HCT116 (cell line): ENCODE measurements around the gene SPOCD1. TPM values are rescaled to one million over a fixed set of nuclear protein-coding genes. Genes with fewer than 3 reads are reported as not detected.

Experiments
- ATAC-seq: fragments of 200-7000 bp; cut with Tn5 transposase; 2 replicates; pipeline ENCODE4 v1.9.1; 2020; ENCODE audit warnings: mild to moderate bottlenecking, moderate library complexity
- BruUV-seq: library from RNA; stranded (reverse); fragments of 400-500 nt; replicated peaks from 2 replicates; lab custom pipeline; 2021; lab: Mats Ljungman, UMichigan
- CTCF ChIA-PET: fragments of 300-600 bp; sonication (Branson Sonifier 250); formaldehyde crosslinking; loops from one replicate; lab custom pipeline; 2021; ENCODE audit warnings: antibody characterized with exemption; lab: Charles Lee
- POLR2A ChIA-PET: fragments of 300-600, 350-600 bp; sonication (Branson Sonifier 250); formaldehyde crosslinking; loops from one replicate; lab custom pipeline; 2021; ENCODE audit warnings: antibody characterized with exemption; lab: Charles Lee
- RAD21 ChIA-PET, 2 experiments: fragments of 300-600 bp; sonication (Branson Sonifier 250); formaldehyde crosslinking; loops; one replicate each; lab custom pipeline; 2023; ENCODE audit warnings: low total read pairs in 2 of 2; ENCODE audit not compliant: uncharacterized antibody in 2 of 2, unreplicated experiment in 2 of 2, low non-redundant PET in 1 of 2; lab: Charles Lee
- DNase-seq: peaks from one replicate; pipeline ENCODE4 v3.0.0-alpha.2; 2010; ENCODE audit warnings: low read depth, low spot score
- H2AFZ ChIP-seq: fragments of 200-600 bp; shearing (Covaris generic), sonication (generic); 2 replicates; pipeline ENCODE4 v1.6.1; 2017; ENCODE audit warnings: low read depth, mixed run types, mixed read lengths, antibody characterized with exemption, low read length; ENCODE audit not compliant: poor library complexity, severe bottlenecking
- H3K27ac ChIP-seq: 2 replicates; pipeline ENCODE4 v1.5.1; 2012; ENCODE audit warnings: low read depth, low read length
- H3K27me3 ChIP-seq: fragments of 200-600 bp; sonication (generic); 2 replicates; pipeline ENCODE4 v1.6.1; 2016; ENCODE audit warnings: mixed run types, low read length, mixed read lengths; ENCODE audit not compliant: insufficient read depth
- H3K36me3 ChIP-seq, 2 experiments: fragments of 200-500 bp in 1 of 2; fragments of 200-600 bp in 1 of 2; sonication (Bioruptor generic) in 1 of 2; sonication (generic) in 1 of 2; 2 replicates each; pipeline versions ENCODE4 v1.5.1 to v1.6.1; 2014 to 2016; ENCODE audit warnings: low read length in 2 of 2, inconsistent platforms in 1 of 2, mixed read lengths in 1 of 2, mixed run types in 1 of 2; ENCODE audit not compliant: insufficient read depth in 2 of 2, control insufficient read depth in 1 of 2
- H3K4me1 ChIP-seq, 2 experiments: fragments of 200-600 bp in 1 of 2; sonication (generic) in 1 of 2; 2 replicates each; pipeline versions ENCODE4 v1.5.1 to v1.6.1; 2012 to 2017; ENCODE audit warnings: low read length in 2 of 2, inconsistent platforms in 1 of 2, mild to moderate bottlenecking in 1 of 2, mixed read lengths in 1 of 2, mixed run types in 1 of 2, moderate library complexity in 1 of 2; ENCODE audit not compliant: insufficient read depth in 2 of 2, control insufficient read depth in 1 of 2
- H3K4me2 ChIP-seq: fragments of 200-600 bp; sonication (generic); 2 replicates; pipeline ENCODE4 v1.6.1; 2017; ENCODE audit warnings: mixed run types, low read length, mixed read lengths
- H3K4me3 ChIP-seq, 2 experiments: fragments of 200-600 bp in 1 of 2; sonication (generic) in 1 of 2; replicated peaks in 1 of 2; 2 replicates each; pipeline ENCODE4 v1.5.1; 2011 to 2016; ENCODE audit warnings: low read length in 2 of 2, control low read depth in 1 of 2, low read depth in 1 of 2, mild to moderate bottlenecking in 1 of 2, mixed read lengths in 1 of 2, mixed run types in 1 of 2
- H3K79me2 ChIP-seq: fragments of 200-600 bp; sonication (generic); 2 replicates; pipeline ENCODE4 v1.6.1; 2017; ENCODE audit warnings: mild to moderate bottlenecking, mixed run types, low read length, moderate library complexity, mixed read lengths; ENCODE audit not compliant: insufficient read depth
- H3K9ac ChIP-seq: fragments of 200-600 bp; sonication (generic); 2 replicates; pipeline ENCODE4 v1.6.1; 2016; ENCODE audit warnings: low read length, mixed read lengths
- H3K9me2 ChIP-seq: fragments of 200-600 bp; sonication (generic), shearing (Covaris generic); 2 replicates; pipeline ENCODE4 v1.6.1; 2017; ENCODE audit warnings: mixed run types, mild to moderate bottlenecking, moderate library complexity; ENCODE audit not compliant: insufficient read depth
- H3K9me3 ChIP-seq, 2 experiments: fragments of 200-500 bp in 1 of 2; fragments of 200-600 bp in 1 of 2; sonication (Bioruptor generic) in 1 of 2; sonication (generic) in 1 of 2; 2 replicates each; pipeline ENCODE4 v1.6.1; 2014 to 2017; ENCODE audit warnings: low read length in 2 of 2, mixed read lengths in 2 of 2, inconsistent platforms in 1 of 2, low read depth in 1 of 2, mild to moderate bottlenecking in 1 of 2, mixed run types in 1 of 2, moderate library complexity in 1 of 2; ENCODE audit not compliant: control insufficient read depth in 1 of 2, insufficient read depth in 1 of 2
- H4K20me1 ChIP-seq: fragments of 200-600 bp; sonication (generic), shearing (Covaris generic); 2 replicates; pipeline ENCODE4 v1.6.1; 2017; ENCODE audit warnings: mixed run types, mild to moderate bottlenecking, moderate library complexity; ENCODE audit not compliant: insufficient read depth
- CBX3 ChIP-seq: IDR thresholded peaks from 2 replicates; pipeline ENCODE4 v1.6.1; 2012; ENCODE audit warnings: low read depth
- EZH2 ChIP-seq: fragments of 200-600 bp; sonication (generic); IDR thresholded peaks from 2 replicates; pipeline ENCODE4 v1.6.1; 2017; ENCODE audit warnings: antibody characterized with exemption, mixed run types
- EZH2phosphoT487 ChIP-seq: fragments of 200-600 bp; IDR thresholded peaks from 2 replicates; pipeline ENCODE4 v1.6.1; 2018; ENCODE audit warnings: antibody characterized with exemption, borderline replicate concordance
- FOSL1 ChIP-seq: IDR thresholded peaks from 2 replicates; pipeline ENCODE4 v1.6.1; 2012; ENCODE audit warnings: low read depth
- JUND ChIP-seq: IDR thresholded peaks from 2 replicates; pipeline ENCODE4 v1.6.1; 2012
- POLR2AphosphoS5 ChIP-seq: IDR thresholded peaks from 2 replicates; pipeline ENCODE4 v1.6.1; 2011; ENCODE audit warnings: mild to moderate bottlenecking, low read depth, low read length, moderate library complexity
- RAD21 ChIP-seq: IDR thresholded peaks from 2 replicates; pipeline ENCODE4 v1.6.1; 2012; ENCODE audit warnings: low read depth, mild to moderate bottlenecking
- SIN3A ChIP-seq: IDR thresholded peaks from 2 replicates; pipeline ENCODE4 v1.6.1; 2012; ENCODE audit warnings: low read depth
- SRF ChIP-seq: IDR thresholded peaks from 2 replicates; pipeline ENCODE4 v1.6.1; 2012; ENCODE audit warnings: low read depth
- TCF7L2 ChIP-seq: IDR thresholded peaks from 2 replicates; pipeline ENCODE4 v1.7.0; 2011; ENCODE audit warnings: borderline replicate concordance, inconsistent platforms; ENCODE audit not compliant: insufficient read depth, insufficient read length; ENCODE audit errors: extremely low read depth
- YY1 ChIP-seq: IDR thresholded peaks from 2 replicates; pipeline ENCODE4 v1.6.1; 2011; ENCODE audit warnings: low read length, low read depth, moderate library complexity, mild to moderate bottlenecking; ENCODE audit not compliant: insufficient replicate concordance; ENCODE audit errors: extremely low read depth
- ZFX ChIP-seq: fragments of 450-650 bp; IDR thresholded peaks from 2 replicates; pipeline ENCODE4 v1.6.1; 2017
- intact Hi-C: fragments of 100-400 bp; cut with micrococcal nuclease; formaldehyde crosslinking; loops from 2 replicates; pipeline ENCODE4 v1.10.0; 2022
- total RNA-seq: library from RNA; stranded (reverse); gene quantifications from one replicate; pipeline ENCODE4 v1.2.1, GENCODE V29; 2021; ENCODE audit not compliant: unreplicated experiment
- TF ChIP-seq, protein P1 (sequence below): IDR thresholded peaks from 2 replicates; pipeline ENCODE4 v1.6.1; 2012
- TF ChIP-seq, protein P2 (sequence below): IDR thresholded peaks from 2 replicates; pipeline ENCODE4 v1.6.1; 2012

The SPOCD1 gene
- total RNA-seq, 1 experiment from 2014 or later = 5.0 TPM

DNA sequence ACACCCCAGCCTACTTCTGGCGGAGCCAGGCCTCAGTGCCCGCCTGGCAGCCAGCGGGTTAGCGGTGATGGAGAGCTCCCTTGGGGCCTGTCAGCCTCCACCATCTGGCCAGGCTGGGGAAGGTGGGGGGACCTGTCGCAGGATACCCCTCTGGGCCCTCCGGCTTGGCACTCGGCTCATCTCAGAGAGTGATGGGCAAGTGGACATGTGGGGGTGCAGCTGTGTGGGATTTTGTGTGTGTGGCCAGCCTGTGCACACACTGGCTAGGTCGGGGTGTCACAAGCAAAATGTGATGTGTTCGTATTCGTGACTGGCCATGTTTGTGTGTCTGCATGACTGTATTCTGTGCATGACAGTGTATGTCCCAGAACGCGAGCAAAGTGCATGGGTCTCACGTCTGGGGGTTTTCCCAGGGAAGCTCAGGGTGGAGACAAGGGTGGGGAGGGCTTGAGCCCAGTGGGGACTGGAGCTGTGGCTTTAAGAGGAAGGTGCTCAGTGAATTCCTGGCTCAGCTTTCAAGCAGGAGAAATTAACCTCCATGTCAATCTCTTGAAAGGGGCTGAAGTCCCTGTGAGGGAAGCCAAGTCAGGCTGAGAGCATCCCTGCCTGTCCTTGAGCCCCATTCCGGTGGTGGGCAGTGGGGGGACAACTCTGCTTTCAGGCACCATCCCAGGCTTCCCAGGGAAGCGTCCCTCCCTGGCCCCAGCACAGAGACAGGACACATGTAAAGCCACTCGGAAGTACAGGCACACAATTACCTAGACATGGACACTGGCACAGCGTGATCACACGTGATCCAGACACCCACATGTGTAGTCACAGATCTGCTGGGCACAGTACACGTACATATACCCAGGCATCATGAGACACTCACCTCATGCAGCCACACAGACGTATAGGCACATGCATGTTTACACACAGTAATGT, 30.5 kb downstream of the SPOCD1 start:
- DNase-seq = no peak
- CTCF ChIA-PET = no interaction called here
- no peak for TF ChIP-seq TCF7L2
- TF ChIP-seq POLR2AphosphoS5 = no peak
- TF ChIP-seq EZH2phosphoT487 = no peak
- no peak for TF ChIP-seq SIN3A
- TF ChIP-seq RAD21 = no peak
- no peak for TF ChIP-seq FOSL1
- no peak for TF ChIP-seq SRF
- TF ChIP-seq, protein P1, sequence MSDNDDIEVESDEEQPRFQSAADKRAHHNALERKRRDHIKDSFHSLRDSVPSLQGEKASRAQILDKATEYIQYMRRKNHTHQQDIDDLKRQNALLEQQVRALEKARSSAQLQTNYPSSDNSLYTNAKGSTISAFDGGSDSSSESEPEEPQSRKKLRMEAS = no peak
- TF ChIP-seq, protein P2, sequence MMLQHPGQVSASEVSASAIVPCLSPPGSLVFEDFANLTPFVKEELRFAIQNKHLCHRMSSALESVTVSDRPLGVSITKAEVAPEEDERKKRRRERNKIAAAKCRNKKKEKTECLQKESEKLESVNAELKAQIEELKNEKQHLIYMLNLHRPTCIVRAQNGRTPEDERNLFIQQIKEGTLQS = no peak
- TF ChIP-seq JUND = no peak
- TF ChIP-seq EZH2 = no peak
- TF ChIP-seq ZFX = no peak
- no peak for TF ChIP-seq CBX3
- TF ChIP-seq YY1 = no peak
- TF ChIP-seq, all 23 proteins: peak for 0
- ChIA-PET RAD21 (no interaction called here), POLR2A (no interaction called here)
- Histone ChIP-seq H3K9ac (no peak overlapping the region), H3K4me2 (no peak overlapping the region), H3K4me3 (no peak overlapping the region), H3K79me2 (no peaks in the 10 kb centered on the region), H2AFZ (no peak overlapping the region), H3K4me1 (peaks cover 3 to 36% of the 10 kb centered on the region in 2 experiments; a peak in 3 of 4 replicates), H3K9me3 (no peaks in the 10 kb centered on the region), H3K36me3 (no peaks in the 10 kb centered on the region), H3K27ac (no peak overlapping the region), H3K27me3 (no peaks in the 10 kb centered on the region), H4K20me1 (no peaks in the 10 kb centered on the region), H3K9me2 (no peaks in the 10 kb centered on the region)
- no peak for ATAC-seq
- BruUV-seq = no TSS peak
- intact Hi-C loops = loop anchor here (10.0 kb wide), 1 partner anchor 600 kb away; no protein-coding TSS in a partner anchor
